Heart right ventricle (tissue), 16 donors: Measurements from ENCODE around the gene TBC1D22A. TPM values are rescaled to one million over a fixed set of nuclear protein-coding genes. Genes with fewer than 3 reads are reported as not detected.

Experiments
- ATAC-seq, 8 donors: fragments of 200-7000 bp; cut with Tn5 transposase; one replicate each; pipeline ENCODE4 v1.9.1; 2020; ENCODE audit warnings: mild to moderate bottlenecking in 8 of 8, moderate library complexity in 8 of 8, moderate number of reproducible peaks in 1 of 8
- DNase-seq, 2 donors: peaks; one replicate each; pipeline ENCODE4 v3.0.0-alpha.2; 2020
- H3K27ac ChIP-seq, 10 donors: fragments of 200-600 bp; sonication (generic) in 2 of 10; one replicate each; pipeline versions ENCODE4 v1.5.0 to v1.8.0; 2020 to 2022; ENCODE audit warnings: mild to moderate bottlenecking in 3 of 10
- H3K27me3 ChIP-seq, 7 donors: fragments of 200-600 bp; one replicate each; pipeline ENCODE4 v1.8.0; 2021 to 2022; ENCODE audit warnings: mild to moderate bottlenecking in 2 of 7
- H3K36me3 ChIP-seq, 9 donors: fragments of 200-600 bp; sonication (generic) in 1 of 9; one replicate each; pipeline versions ENCODE4 v1.5.0 to v1.8.0; 2020 to 2022; ENCODE audit warnings: mild to moderate bottlenecking in 2 of 9
- H3K4me1 ChIP-seq, 9 donors: fragments of 200-600 bp; sonication (generic) in 1 of 9; one replicate each; pipeline versions ENCODE4 v1.5.0 to v1.8.0; 2020 to 2022; ENCODE audit warnings: mild to moderate bottlenecking in 4 of 9
- H3K4me3 ChIP-seq, 10 donors: fragments of 200-600 bp; sonication (generic) in 2 of 10; one replicate each; pipeline versions ENCODE4 v1.5.0 to v1.8.0; 2020 to 2022; ENCODE audit warnings: mild to moderate bottlenecking in 7 of 10, moderate library complexity in 2 of 10
- H3K9me3 ChIP-seq, 11 donors: fragments of 200-600 bp in 10 of 11; sonication (generic) in 2 of 11; one replicate each; pipeline versions ENCODE4 v1.5.0 to v1.8.0; 2013 to 2022; ENCODE audit warnings: mild to moderate bottlenecking in 2 of 11, control low read depth in 1 of 11, moderate library complexity in 1 of 11
- whole genome bisulfite sequencing, 2 donors: extraction: QIAGEN DNeasy Blood & Tissue Kit; methylation state at CpG; one replicate each; pipeline ENCODE4 v1.1.7; 2013; ENCODE audit warnings: inconsistent platforms in 1 of 2; 5-methylcytosine and 5-hydroxymethylcytosine counted together
- intact Hi-C, 10 donors: fragments of 100-400 bp; cut with DNase I; formaldehyde crosslinking; loops; one replicate each; pipeline versions ENCODE4 v1.11.1 to v1.14.2; 2022
- polyA plus RNA-seq, 2 donors: library from polyadenylated mRNA; stranded (reverse); fragments of 200-250 nt; gene quantifications; one replicate each; pipeline ENCODE4 v1.2.3, GENCODE V29; 2013
- total RNA-seq, 10 donors: library from RNA; stranded (reverse); fragmentation: NEBNext Ultra II Directional in 3 of 10; extraction: Animal tissue kit (Norgen Biotek cat#: 25700) in 3 of 10; gene quantifications; one replicate each; pipeline versions ENCODE4 v1.2.1 to v1.2.4, GENCODE V29; 2021 to 2023
- TF ChIP-seq, protein P1 (sequence below), 9 donors: fragments of 200-600 bp; sonication (generic) in 2 of 9; IDR thresholded peaks; one replicate each; pipeline versions ENCODE4 v1.5.0 to v1.8.0; 2021 to 2022; ENCODE audit warnings: antibody characterized with exemption in 9 of 9, mild to moderate bottlenecking in 5 of 9, moderate library complexity in 1 of 9
- donor health status: Arrhythmogenic right ventricular cardiomyopathy.
- donor health status: ischemic (EF 13 %, LVEDD 7.1; RV severe dilation, severe dysfunction).
- donor health status: healthy with polysubstance abuse.
- donor health status: DM: no; HTN: yes; CAD: no.
- donor health status: DM: no; HTN: no; CAD: no.
- donor health status: ischemic (EF 25% LVEDD 6.9; RV normal size, moderate dysfunction).
- donor health status: ischemic (EF 25% LVEDD 5.7; RV mildly dilated, moderate dysfunction).
- donor health status: healthy.
- donor health status: DM: yes; HTN: yes; CAD: no.
- donor health status: Ischemic cardiomyopathy.
- donor health status: ischemic (EF 35%, LVEDD 5.7; RV mildly dilated, moderate dysfunction).
- donor health status: nonischemic (EF 11% LVEDD 7.7; RV severe dilation, severe dysfunction).
- donor health status: DM: yes; HTN: yes; CAD: no.
- donor health status: PGD.
- donor health status: ischemic (EF 29% LVEDD 5.4; RV normal size, mild dysfunction).
- donor health status: nonischemic (EF 23%, LVEDD 6.1; RV moderate dilation, normal function).

Gene TBC1D22A
- total and polyA plus RNA-seq, 12 donors, result 7.2 to 27.9 (median 17.9) TPM

GRCh38 chr22:47106806-47107205 is 344.4 kb downstream of the TBC1D22A start:
- WGBS, 2 donors, result 95 to 97% methylated on average over 5 of the region's 5 CpGs
- Histone ChIP-seq H3K27me3 (no peaks in the 10 kb centered on the region), H3K4me1 (no peaks in the 10 kb centered on the region), H3K9me3 (peaks cover 0 to 9% (median 0%) of the 10 kb centered on the region in 11 donors), H3K4me3 (no peak overlapping the region), H3K36me3 (peaks cover 0 to 12% (median 0%) of the 10 kb centered on the region in 9 donors), H3K27ac (no peak overlapping the region)
- DNase-seq (no peak), ATAC-seq (no peak)
- TF ChIP-seq, protein P1, sequence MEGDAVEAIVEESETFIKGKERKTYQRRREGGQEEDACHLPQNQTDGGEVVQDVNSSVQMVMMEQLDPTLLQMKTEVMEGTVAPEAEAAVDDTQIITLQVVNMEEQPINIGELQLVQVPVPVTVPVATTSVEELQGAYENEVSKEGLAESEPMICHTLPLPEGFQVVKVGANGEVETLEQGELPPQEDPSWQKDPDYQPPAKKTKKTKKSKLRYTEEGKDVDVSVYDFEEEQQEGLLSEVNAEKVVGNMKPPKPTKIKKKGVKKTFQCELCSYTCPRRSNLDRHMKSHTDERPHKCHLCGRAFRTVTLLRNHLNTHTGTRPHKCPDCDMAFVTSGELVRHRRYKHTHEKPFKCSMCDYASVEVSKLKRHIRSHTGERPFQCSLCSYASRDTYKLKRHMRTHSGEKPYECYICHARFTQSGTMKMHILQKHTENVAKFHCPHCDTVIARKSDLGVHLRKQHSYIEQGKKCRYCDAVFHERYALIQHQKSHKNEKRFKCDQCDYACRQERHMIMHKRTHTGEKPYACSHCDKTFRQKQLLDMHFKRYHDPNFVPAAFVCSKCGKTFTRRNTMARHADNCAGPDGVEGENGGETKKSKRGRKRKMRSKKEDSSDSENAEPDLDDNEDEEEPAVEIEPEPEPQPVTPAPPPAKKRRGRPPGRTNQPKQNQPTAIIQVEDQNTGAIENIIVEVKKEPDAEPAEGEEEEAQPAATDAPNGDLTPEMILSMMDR (IDR thresholded peaks at IDR 0.05), result no peak
- intact Hi-C loops, result no loop called here

DNA sequence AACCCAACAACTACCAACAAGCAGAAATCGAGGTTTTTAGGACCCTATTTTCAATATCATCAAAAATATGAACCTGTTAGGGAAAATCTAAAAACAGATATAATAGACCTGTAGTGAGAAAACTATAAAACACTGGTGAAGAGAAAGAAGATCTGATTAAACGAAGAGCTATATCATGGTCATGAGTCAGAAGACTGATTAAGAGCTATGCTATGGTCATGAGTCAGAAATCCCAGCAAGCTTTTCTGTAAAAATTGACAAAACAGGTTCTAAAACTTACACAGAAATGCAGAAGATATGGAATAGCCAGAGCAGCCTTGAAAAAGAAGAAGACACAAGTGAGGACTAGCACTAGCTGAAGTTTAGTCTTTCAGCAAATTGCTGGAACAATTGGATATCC is 345.0 kb downstream of the TBC1D22A start:
- DNase-seq, result no peak
- TF ChIP-seq, protein P1 (IDR thresholded peaks at IDR 0.05), result no peak
- H3K27ac ChIP-seq, result no peak overlapping the region
- H3K9me3 ChIP-seq, result peaks cover 0 to 9% (median 0%) of the 10 kb centered on the region in 11 donors
- intact Hi-C loops, result no loop called here
- H3K4me1 ChIP-seq, result no peaks in the 10 kb centered on the region
- ATAC-seq, result no peak
- WGBS, 2 donors, result 88 to 89% methylated on average over 2 of the region's 2 CpGs
- H3K36me3 ChIP-seq, result peaks cover 0 to 17% (median 0%) of the 10 kb centered on the region in 9 donors
- H3K4me3 ChIP-seq, result no peak overlapping the region
- no peaks in the 10 kb centered on the region for H3K27me3 ChIP-seq

GRCh38 chr22:47110817-47111443 is 348.5 kb downstream of the TBC1D22A start:
- ATAC-seq, result peak in 1 of 8 donors; percentile 30

DNA sequence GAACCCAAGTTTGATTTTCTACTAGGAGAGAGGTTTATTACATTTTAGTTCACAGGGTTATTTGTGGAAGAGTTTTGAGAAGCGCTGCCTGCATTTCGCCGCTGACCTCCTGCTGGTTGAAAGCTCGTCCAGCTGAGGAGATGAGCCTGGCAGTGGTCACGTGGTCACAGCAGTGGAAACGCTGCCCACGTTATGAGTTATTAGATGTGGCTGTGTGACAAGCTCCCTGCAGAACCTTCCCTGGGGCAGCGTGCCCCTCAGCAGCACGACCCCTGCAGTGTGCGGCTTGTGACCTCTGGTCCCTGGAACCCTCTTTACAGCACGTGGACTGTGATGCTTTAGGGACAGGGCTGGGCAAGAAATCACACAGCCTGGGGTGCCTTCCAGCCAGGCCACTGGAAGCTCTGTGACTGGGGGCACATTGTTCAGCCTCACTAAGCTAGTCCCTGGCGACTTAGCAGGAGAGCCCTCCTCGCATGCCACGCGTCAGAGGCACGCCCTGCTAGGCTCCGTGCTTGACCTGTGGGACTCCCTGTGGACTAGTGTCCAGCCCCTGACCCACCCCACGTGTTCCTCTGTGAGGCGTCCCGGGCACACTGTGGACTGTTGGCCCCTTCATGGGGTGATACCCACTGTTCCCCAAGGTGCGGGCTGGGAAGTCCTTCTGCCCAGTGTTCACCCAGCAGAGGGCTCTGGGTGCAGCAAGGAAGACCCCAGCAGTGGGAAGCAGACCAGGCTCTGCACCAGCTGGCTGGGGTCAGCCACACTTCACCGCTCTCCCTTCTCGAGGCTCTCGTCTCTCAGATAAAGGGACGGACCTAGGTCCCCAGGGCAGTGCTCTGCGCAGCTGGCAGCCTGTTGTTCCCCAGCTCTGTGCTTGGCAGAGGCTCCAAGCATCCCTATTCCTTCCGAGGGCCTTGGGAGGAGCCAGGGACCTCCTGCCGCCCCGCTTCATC is 349.5 kb downstream of the TBC1D22A start:
- peaks cover 0 to 21% (median 0%) of the 10 kb centered on the region in 9 donors for H3K36me3 ChIP-seq
- ATAC-seq (peak in 1 of 8 donors; percentile 12), DNase-seq (no peak)
- TF ChIP-seq, protein P1 (IDR thresholded peaks at IDR 0.05), result no peak
- intact Hi-C loops, result no loop called here
- H3K4me1 ChIP-seq, result no peaks in the 10 kb centered on the region
- no peak overlapping the region for H3K4me3 ChIP-seq
- no peaks in the 10 kb centered on the region for H3K27me3 ChIP-seq
- H3K27ac ChIP-seq, result no peak overlapping the region
- peaks cover 0 to 9% (median 0%) of the 10 kb centered on the region in 11 donors for H3K9me3 ChIP-seq
- WGBS, 2 donors, result 91 to 92% methylated on average over 29 of the region's 29 CpGs

More at GRCh38 chr22:47110817-47111443, 348.5 kb downstream of the TBC1D22A start:
- H3K36me3 ChIP-seq, result peaks cover 0 to 21% (median 0%) of the 10 kb centered on the region in 9 donors
- WGBS, 2 donors, result 82 to 85% methylated on average over 18 of the region's 18 CpGs
- H3K27ac ChIP-seq, result no peak overlapping the region
- no peaks in the 10 kb centered on the region for H3K4me1 ChIP-seq
- TF ChIP-seq, protein P1 (IDR thresholded peaks at IDR 0.05), result no peak
- intact Hi-C loops, result no loop called here
- H3K9me3 ChIP-seq, result peaks cover 0 to 9% (median 0%) of the 10 kb centered on the region in 11 donors
- no peak for DNase-seq
- H3K4me3 ChIP-seq, result no peak overlapping the region
- H3K27me3 ChIP-seq, result no peaks in the 10 kb centered on the region
